Stimulated activated CD4-positive, alpha-beta T cell treated with anti-CD3 and anti-CD28 coated beads, TNF-alpha, amount 100 ng/mL, for 1 hour (primary cell): ENCODE data around the gene GRID2.

Source experiments
- DNase-seq, 3 donors: peaks; one replicate each; pipeline ENCODE4 v3.0.0-alpha.2; 2020; ENCODE audit warnings: low read depth in 3 of 3, low spot score in 1 of 3

The GRID2 gene

DNA sequence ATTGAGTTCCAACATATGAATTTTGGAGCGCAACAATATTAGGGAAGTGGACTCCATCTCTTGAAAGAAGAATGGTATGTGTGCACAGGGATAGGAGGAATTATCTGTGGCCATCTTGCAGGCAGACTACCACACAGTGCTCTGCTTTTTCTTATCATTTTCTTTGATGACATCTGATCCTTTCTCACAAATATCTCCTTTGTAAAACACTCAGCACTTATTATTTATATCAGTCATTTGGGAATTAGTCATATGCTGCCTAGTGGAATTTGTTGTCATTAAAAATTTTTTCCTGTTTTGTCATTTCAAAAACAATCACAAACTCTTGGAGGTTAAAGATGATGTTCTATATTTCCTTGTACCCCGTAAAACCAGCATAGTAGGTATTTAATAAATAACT is 1080.5 kb downstream of the GRID2 start:
- DNase-seq = no peak

DNA sequence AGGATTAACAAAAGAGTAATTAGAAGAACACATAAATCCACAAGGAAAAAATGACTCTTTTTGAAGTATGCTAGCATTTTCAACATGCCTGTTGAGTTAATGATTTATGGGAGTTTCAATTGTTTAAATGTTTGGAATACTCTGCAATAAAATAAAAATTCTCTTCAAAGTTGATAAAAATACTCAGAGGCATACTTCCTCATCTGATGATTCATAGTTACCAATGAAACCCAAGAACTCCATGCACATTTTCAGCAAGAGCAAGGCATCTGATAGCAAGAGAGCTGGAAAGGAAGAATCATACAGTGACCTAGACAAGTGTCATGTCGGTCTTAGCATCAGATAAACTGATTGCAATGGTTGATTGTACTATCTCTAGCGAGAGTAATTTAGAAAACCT is 1081.1 kb downstream of the GRID2 start:
- no peak for DNase-seq

DNA sequence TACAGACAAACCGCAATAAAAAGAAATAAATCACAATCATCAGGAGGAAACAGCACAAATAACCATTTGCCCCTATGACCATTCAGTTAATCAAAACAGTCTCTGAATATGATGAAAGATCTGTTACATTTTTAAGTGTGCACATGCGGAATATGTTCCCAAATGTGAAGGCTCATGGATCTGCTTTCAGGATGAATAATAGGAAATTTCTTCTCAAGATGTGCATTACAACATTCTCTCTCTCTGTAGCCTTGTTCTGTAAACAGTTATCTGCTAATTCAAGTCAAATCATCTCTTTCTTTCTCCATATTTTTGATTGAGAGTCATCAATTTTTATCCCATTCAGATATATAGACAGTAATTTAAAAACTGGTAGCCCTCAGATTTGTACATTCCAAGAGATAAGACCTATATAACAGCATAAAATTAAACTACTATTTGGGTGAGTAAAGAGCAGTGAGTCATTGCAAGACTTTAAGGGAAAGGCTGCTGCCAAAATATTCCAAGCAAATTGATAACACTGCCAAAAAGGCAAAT is 1090.8 kb downstream of the GRID2 start:
- DNase-seq = no peak

DNA sequence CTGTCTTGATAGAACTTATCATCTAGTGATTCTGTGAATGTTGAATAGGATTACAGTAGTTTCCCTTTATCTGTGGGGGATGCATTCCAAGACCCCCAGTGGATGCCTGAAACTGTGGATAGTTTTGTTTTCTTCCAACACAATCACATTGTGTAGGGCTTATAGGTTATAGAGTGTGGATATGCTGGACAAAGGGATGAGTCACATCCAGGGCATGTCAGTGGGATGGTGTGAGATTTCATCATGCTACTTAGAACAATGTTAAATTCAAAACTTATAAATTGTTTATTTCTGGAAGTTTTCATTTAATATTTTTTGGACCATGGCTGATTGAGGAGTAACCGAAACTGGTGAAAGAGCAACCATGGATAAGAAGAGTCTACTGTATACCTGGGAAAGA is 1092.5 kb downstream of the GRID2 start:
- no peak for DNase-seq

DNA sequence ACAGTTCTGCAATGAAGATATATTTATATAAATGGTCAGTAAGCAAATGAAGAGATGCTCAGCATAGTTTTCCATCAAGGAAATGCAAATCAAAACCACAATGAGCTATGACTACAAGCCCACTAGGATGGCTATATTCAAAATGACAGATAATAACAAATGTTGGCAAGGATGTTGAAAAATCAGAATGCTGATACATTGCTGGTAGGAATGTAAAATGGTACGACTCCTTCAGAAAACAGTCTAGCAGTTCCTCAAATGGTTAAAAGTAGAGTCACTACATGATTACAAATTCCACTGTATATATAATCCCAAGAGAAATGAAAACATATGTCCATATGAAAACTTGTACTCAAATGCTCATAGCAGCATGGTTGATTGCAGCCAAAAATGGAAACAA is 1099.8 kb downstream of the GRID2 start:
- DNase-seq = no peak

DNA sequence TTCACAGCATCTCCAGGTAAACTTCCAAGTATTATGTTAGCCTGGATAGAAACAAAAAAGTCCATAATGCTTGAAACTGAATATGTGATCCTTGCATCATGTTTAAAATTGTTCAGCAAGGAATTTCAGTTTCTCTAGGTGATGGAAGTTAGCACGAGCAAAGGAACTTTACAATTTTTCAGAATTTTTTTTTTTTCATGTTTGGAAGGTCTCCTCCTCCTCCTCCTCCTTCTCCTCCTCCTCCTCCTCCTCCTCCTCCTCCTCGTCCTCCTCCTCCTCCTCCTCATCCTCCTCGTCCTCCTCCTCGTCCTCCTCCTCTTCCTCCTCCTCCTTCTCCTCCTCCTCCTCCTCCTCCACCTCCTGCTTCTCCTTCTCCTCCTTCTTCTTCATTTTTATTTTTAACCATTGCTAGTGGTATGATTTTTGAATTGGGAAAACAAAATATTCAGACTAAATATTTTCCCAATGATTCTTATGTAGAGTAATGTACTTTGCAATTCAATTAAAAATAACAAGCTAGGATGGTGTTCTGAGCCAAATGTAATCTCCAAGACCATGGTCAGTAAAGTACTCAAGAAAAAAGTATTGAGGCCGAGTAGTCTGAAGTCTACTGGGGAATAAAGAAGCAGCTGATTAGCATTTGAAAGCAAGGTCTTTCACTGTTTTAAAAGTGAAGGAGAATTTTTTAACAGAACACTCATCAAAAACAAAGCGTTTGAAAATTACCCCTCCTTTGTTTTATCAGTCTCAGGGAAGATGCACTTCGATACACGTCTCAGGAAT is 1103.9 kb downstream of the GRID2 start:
- no peak for DNase-seq

DNA sequence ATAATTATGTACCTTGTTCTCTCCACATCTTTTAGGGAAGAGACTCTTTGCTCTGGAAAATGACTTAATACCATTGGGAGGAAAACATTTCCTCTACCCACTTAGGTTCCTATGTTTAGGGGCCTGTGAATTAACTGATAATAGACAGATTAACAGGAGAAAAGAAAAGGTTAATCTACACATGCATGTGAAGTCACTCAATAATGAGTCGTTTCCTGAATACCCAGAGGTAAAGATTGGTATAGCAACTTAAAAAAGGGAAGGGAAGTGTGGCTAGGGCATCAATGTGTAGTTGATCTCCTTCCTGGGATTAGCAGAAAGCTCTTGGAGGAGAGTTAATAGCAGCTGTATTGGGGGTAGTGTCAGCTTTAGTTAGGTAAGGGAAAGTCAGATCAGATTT is 1105.3 kb downstream of the GRID2 start:
- DNase-seq = no peak

DNA sequence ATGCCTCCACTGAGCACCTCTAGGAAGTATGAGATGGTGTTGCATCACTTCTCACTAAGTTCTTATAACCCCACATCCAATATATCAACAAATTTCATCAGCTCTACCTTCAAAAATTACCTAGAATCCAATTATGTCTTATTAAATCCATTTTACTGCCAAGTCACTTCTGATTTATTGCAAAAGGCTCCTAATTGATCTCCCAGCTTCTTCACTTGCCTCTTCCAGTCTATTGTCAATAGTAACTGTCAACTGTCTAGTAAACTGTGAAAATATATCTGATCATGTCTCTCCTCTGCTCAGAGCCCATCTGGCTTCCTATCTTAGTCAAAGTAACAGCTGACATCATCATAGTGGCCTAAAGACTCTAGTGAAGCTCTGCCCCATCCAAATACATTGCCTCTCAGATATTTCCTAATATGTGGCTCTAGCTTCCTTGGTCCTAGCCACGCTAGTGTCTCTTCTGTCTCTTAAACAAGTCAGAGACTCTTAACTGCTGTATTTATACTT is 1110.3 kb downstream of the GRID2 start:
- DNase-seq = no peak

DNA sequence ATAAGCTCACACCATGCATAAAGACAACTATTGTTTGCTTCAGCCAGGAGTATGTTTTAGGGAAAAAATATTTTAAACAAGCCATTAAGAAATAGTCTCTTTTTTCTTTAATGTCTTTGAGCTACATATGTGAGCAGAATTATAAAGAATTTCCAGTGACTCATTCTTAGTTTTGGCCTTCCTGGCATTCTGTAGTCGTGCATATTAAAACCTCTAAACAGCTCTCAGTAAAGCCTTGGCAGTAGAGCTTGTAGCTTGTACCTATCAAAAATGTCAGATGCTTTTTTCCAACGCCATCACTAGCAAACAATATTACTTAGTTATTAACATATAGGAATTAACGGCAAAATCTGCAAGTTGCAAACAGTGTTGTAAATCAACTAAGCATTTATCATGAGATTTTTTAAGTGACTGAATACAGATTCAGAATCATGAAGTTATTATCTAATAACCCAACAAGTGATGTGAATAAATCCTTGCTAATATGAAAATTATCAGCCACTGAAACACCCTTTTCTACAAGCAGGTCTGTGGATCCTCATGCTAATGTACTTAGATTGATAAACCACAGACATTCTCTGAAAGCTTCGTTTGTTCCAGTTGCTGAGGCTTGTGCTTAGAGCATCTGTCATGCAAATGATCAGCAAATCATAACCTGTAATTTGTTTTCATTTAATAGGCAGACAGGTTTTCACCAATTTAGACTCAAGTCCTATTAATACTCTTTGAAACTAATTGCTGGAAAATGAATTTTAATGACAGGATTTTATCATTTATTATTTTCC is 1112.8 kb downstream of the GRID2 start:
- no peak for DNase-seq

DNA sequence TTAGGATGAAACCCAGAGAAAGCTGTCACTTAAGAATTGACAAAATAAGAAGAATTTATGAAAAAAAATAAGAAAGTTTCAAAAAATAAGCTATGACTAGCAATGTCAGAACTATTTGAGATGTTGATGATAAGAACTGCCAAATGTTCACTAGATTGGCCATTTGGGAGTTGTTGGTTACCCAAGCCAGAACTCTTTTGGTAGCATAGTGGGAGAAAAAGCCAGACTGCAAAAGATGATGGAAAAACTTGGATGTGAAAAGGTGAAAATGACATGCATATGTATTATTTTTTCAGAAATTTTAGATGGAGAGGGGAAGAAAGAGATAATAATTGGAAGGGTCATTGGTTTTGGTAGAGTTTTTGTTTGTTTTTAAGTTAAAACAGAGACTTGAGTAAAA is 1127.6 kb downstream of the GRID2 start:
- DNase-seq = no peak

DNA sequence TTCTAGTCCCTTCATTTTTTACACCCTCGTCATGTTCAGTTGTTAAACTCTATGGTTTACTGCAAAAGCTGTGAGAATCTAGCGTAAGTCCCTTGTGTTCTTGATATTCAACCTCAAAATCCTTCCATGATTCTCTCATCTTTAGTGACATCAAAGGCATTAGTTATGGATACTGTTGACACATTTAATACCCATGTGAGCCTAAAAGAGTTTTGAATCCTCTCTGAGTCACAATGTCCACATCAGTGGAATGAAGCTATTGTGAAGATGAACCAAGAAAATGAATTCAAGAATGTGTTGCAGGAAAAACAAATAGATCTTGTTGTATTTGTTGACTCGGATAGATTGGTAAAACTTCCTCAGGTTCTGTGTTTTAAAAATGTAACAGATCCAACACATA is 1130.1 kb downstream of the GRID2 start:
- no peak for DNase-seq

DNA sequence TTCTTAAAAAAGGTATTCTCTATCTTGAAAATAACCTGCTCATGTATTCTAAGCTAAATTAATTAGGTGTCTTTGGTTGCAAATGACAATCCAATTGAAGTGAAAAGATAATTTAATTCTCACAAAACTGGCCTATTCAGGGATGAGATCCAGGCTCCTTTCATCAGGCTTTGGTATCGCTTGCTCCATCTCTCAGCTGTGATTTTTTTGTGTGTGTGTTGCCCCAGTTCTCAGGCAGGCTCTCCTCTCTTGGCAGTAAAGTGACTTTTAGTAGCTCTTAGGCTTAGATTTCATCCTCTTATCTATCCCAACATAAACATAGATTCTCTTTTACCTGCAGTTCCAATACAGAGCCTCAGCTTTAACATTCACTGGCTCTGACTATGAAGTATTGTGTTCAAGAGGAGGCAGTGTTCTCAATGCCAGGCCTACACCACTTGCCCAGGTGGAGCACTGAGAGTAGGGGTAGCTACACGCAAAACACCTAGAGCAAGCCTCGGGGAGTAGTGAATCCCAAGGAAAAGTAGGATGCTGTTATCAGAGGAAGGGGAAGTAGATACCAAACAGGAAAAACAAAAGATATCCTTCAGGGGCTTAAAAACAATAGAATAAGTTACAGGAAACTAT is 1132.3 kb downstream of the GRID2 start:
- no peak for DNase-seq

DNA sequence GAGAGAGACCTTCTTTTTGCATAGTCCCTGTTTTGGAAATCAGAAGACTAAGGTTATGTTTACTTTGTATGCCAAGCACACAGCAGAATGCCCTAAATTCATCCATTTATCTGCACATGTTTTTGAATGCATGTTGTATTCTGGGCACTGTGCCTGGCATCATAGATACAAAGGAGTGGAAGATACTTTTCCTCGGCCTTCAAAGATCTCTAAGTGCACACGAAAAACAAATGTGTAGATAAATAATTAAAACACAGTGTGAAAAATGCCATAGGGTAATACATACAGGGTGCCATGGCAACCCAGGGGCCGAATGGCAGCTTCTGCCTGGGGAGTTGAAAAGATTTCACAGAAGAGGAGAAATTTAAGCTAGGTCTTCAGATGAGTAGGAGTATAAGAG is 1134.2 kb downstream of the GRID2 start:
- no peak for DNase-seq

DNA sequence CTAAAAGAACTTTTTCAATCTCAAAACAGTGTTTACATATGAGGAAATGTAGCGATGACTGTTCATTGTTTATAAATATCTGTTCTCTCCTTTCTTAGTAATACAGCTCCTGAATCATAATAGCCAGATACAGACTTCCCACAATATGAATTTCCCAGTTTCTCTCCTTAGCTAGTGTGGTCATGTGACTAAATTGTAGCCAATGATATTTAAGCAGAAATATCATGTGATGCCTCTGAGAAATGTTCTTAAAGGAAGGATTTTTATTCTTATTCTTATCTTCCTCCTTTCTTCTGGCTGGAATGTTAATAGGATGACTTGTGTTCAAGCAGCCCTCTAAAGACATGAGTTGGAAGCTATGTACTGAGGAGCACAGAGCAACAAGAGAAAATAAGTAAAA is 1141.1 kb downstream of the GRID2 start:
- DNase-seq = no peak

DNA sequence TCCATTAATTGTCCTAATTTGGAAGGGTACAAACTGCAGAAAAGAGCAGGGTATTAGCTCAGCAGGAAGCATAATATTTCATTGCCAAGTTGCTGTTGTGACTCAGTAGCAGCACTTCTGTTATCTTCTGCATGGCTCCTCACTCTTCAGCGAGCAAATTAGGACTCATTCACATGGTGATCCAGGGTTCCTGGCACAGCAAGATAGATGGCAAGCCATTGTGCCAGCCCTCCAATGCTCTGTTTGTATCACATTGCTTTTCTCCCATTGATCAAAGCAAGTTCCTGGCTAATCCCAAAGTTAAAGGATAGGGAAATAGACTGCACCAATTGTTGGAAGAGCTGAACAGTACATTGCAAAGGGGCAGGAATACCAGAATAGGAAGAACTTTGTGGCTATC is 1142.3 kb downstream of the GRID2 start:
- DNase-seq = no peak

DNA sequence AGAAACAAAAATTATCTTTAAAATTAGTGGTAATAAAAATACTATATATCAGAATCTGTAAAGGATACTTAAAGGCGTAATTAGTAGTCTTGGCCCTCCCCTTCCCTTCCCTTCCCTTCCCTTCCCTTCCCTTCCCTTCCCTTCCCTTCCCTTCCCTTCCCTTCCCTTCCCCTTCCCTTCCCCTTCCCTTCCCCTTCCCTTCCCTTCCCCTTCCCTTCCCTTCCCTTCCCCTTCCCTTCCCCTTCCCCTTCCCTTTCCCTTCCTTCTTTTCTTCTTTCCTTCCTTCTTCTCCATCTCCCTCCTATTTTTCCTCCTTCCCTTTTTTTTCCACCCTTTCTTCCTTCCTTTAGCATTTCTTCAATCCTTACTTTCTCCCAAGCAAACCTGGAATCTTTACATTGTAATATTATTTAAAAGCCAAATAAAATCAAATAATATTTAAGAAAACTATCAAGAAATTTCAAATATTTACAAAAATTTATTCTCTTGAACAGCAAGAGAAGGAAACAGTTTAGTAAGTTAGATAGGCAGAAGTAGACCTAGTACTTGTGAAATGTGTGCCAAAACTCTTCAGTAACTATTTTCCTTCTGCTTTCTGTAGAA is 1145.0 kb downstream of the GRID2 start:
- DNase-seq = no peak

DNA sequence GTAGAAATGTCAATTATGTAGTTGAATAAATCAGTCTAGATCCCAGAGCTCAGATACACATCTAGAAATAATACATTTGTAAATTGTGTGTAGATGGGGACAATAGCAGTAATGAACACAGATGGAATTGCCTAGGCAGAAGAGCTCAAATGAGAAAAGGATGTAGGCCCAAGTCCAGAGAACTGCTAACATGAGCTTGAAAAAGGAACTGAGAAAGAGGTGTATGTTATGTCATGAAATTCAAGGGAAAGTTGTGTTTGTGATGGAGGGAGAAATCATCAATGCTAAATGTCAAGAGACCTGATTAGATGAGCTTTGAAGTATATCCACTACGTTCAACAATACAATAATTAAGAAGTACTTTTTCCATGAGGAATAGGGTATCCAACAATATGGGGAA is 1148.2 kb downstream of the GRID2 start:
- no peak for DNase-seq

DNA sequence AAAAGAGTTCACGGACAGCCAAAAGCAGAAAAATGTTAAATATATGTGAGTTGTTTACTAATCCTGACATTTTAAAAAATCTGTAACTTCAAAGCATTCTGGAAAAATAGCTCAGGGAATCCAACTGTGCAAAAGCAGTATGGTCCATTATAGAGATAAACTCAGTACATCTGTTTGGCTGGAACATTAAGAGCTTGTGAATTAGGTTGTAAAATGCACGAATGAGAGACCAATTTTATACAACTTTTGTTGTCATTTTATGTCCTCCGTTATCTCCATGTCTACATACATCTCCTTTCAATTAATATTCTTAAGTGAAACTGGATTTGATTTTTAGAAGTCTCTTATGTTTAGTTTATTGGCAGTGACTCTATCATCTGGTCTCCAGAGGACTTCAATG is 1157.8 kb downstream of the GRID2 start:
- no peak for DNase-seq

DNA sequence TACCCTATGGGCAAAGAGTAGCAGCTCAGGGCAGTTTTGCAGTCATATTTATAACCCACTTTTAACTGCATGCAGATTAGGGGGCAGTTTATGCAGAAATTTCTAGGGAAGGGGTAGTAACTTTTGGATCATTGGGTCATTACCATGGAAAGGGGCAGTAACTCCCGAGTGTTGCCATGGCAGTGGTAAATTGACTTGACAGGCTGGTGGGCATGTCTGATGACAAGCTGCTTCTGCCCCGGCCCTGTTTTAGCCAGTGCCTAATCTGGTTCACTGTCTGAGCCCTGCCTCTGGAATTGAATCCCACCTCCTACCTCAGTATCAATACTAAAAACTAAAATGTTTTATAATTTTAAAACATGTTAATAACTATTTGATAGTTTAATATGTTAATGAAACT is 1162.7 kb downstream of the GRID2 start:
- no peak for DNase-seq

DNA sequence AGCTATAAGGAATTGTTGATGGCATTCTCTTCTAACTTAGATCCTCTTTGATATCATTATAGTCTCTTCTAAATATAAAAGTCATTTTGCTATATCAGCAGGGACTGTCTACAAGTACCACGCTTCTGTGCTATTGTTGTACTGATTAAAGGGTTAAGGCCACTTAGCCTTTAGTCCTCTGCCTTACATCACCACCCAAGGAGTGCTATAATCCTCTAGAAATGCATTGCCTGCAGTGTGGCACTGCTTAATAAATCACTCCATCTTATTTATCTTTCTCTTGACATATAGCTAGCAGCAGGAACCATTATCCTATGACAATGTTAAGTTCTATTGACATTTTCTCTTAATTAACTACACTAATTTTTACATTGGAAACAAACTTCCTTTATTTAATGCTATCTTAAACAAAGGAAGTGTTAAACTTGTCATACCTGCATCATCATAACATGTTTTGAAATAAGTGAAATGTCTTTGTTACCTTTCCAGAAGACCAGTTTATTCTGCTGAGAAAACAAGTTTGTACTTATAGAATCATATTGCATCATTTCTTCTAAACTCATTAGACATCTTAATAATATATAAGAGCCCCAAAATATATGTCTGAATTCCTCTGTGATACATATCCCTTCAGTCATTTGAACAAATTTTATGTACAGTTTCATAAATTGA is 1163.9 kb downstream of the GRID2 start:
- DNase-seq = no peak

DNA sequence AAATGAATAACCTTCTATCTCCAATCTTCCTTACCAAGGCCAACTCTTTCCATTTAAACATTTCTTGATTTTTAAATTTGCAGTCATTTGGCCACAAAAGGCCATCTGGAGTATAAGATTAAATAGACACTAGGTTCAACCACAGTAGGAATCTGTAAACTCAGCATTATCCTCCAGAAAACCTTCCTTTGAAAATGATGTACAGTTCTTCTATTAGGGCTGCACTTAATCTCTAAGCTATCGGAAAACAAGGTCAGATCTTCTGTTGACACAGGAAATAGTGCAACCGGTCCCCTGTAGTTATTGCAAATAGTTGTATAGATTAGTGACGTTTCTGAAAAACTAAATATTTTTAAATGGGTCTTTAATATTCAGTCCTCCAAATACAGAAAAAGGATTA is 1165.8 kb downstream of the GRID2 start:
- no peak for DNase-seq
